GM12801 (cell line): Measurements from ENCODE around the gene SRMS.

Experiments
- TF ChIP-seq, protein P1 (sequence below): IDR thresholded peaks from one replicate; pipeline ENCODE4 v1.5.1; 2011; ENCODE audit warnings: control low read depth; ENCODE audit not compliant: insufficient read length; ENCODE audit errors: extremely low read depth

SRMS gene

DNA sequence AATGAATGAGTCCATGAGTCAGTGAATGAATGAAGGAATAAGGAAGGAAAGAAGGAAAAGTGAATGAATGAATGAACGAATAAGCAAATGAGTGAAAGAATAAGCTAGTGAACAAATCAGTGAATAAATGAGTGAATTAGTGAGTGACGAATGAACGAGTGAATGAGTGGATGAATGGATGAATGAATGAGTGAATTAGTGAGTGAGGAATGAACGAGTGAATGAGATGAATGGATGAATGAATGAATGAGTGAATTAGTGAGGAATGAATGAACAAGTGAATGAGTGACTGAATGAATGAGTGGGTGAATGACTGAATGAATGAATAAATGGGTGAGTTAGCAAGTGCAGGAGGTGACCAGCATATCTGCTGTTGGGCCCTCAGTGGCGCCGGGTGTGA is 3.8 kb downstream of the SRMS start:
- TF ChIP-seq, protein P1, sequence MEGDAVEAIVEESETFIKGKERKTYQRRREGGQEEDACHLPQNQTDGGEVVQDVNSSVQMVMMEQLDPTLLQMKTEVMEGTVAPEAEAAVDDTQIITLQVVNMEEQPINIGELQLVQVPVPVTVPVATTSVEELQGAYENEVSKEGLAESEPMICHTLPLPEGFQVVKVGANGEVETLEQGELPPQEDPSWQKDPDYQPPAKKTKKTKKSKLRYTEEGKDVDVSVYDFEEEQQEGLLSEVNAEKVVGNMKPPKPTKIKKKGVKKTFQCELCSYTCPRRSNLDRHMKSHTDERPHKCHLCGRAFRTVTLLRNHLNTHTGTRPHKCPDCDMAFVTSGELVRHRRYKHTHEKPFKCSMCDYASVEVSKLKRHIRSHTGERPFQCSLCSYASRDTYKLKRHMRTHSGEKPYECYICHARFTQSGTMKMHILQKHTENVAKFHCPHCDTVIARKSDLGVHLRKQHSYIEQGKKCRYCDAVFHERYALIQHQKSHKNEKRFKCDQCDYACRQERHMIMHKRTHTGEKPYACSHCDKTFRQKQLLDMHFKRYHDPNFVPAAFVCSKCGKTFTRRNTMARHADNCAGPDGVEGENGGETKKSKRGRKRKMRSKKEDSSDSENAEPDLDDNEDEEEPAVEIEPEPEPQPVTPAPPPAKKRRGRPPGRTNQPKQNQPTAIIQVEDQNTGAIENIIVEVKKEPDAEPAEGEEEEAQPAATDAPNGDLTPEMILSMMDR, result no peak

DNA sequence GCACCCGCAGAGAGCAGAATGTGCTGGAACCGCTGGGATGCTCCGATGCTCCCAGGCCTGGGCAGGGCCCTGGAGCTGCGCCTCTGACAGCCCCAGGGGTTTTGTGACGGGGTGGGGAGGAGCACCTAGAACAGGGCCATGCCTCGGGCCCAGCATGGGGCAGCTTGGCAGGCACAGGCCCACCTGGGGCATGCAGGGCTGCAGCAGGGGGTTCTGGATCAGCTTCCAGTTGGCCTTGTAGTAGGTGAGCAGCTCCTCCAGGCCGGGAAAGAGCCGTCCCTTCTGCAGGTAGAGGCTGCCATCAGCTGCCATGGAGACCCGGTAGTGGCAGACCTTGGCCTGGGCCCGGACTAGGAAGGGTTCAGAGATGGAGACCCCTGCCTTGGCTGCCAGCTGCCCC is 4.4 kb downstream of the SRMS start:
- TF ChIP-seq, protein P1, result no peak

DNA sequence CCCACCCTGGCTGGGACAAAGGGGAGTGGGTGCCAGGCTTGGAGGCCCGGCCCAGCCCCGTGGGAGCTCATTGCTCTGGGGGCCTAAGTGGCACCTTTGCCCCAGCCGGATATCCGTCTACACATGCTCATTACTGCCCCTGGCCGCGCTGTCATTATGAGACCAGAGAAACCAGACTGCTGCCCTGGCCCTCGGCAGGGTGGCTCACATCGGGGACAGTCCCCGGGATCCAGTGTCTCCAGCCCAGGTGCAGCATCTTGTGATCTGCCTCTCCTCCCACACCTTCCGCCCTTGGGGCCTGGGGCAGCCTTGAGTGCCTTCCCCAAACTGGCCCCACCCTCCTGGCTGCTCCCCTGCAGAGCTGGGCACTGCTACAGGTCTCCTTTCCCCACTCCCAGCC is 4.9 kb downstream of the SRMS start:
- TF ChIP-seq, protein P1, result no peak

DNA sequence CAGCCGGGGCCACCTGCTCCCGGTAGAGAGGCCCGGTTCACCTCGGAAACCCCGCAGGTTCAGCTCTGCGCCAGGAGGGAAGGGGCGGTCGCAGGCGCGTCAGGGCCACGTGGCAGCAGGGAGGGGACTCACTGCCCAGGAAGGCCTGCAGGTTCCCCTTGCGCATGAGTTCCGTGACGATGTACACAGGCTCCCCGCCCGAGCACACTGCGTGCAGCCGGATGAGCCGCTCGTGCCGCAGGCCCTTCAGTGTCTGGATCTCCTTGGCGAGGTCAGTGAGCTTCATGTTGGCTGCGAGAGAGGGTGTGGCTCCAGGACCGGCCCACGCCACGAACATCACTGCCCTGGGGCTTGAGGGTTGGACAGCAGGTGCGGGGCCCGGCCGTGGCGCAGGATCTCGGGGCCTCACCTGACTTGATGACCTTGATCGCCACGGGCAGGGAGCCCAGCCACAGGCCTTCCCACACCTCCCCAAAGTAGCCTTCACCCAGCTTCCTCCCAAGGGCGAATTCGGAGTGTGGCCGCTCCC is 5.5 kb downstream of the SRMS start:
- TF ChIP-seq, protein P1, result no peak

DNA sequence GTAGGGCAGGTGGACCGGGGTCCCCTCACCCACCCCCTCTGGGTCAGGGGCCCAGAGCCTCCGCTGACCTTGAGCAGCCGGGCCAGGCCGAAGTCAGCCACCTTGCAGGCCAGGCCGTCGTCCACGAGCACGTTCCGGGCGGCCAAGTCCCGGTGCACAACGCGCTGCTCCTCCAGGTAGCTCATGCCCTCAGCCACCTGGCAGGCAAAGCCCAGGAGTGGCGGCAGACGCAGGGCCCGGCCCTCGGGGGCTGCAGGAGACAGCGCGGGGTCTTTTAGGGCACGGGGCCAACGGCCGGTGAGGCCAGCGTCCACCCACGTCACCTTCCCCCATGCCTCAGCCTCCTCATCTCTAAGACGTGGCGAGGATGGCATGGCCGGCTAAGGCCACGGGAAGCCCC is 6.2 kb downstream of the SRMS start:
- TF ChIP-seq, protein P1, result no peak

DNA sequence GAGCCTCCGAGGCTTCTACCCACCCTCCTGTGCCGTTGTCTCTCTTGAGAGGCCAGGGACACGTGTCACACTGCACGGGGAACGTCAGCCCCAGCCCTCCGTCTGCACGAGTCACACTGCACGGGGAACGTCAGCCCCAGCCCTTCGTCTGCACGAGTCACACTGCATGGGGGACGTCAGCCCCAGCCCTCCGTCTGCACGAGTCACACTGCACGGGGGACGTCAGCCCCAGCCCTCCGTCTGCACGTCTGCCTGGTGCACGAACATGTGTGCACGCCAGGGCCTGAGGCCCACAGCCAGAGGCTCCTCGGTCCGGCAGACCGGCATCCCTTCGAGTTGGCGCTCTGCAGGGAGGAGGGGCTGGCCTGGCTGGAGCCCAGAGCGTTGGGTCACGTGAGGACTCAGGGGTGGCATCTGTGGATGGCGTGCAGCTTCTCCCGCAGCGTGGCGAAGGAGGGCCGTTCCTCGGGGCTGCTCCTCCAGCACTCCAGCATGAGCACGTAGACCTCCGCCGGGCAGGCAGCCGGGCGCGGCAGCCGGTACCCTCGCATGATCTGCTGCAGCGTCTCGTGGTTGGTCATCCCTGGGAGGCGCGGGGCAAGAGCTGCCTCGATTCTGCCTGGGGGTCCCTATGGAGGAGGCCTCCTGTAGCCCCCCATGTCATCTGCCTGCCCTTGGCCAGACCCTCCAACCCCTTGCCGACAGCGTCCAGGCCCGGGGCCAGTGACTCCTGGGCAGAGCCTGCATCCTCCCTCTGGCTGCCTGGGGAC is 6.9 kb downstream of the SRMS start:
- TF ChIP-seq, protein P1, result no peak

DNA sequence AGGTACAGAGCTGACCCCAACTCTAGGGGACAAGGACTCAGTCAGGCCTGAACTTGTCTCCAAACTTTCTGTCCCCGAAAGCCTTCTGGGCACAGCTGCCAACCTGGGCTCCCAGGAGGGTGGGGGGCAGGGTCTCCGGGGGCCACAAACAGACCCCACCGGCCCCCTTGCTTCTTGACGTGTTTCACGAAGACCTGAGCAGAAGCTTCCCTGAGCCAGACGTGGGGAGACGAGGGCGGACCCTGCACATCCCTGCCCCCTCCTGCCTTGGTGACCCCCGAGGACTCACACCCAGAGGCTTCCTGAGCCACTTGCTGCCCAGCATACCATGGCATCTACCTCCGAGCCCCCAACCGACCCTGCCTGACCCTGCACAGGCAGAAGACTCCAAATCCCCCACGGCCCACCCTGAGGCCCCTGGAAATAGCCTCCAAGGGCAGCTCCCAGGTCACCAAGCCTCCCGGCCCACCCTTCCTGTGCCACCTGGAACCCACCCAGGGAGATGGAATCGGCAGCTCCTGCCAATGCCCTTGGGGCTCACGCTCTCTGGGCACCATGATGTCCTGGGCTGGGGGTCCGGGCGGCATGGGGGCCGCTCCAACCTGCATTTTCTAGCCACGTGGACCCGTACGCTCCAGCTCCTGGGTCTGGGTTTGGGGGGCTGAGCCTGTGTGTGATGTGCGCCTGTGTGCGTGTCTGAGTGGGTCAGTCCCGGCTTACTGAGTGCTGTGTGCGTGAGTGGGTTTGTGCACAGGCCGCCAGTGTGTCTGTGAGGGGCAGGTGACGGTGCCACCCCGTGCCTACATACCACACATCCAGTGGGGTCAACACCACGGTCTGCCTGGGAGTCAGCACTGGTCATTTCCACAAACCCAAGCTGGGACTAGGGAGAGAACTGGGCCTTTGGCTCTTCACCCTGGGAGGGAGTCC is 7.8 kb downstream of the SRMS start:
- TF ChIP-seq, protein P1, result no peak
